Parathyroid adenoma (tissue), 2 donors: ENCODE results near the gene INS.

Experiments
- H2AFZ ChIP-seq: fragments of 300-600 bp; sonication (generic); one replicate; pipeline ENCODE4 v1.7.0; 2017; ENCODE audit warnings: antibody characterized with exemption, mild to moderate bottlenecking
- H3K27ac ChIP-seq: fragments of 300-600 bp; sonication (generic); one replicate; pipeline ENCODE4 v1.7.0; 2017
- H3K27me3 ChIP-seq: fragments of 300-600 bp; sonication (generic); one replicate; pipeline ENCODE4 v1.7.0; 2017; ENCODE audit warnings: low read length; ENCODE audit not compliant: control insufficient read depth, insufficient read depth
- H3K36me3 ChIP-seq: fragments of 300-600 bp; sonication (generic); one replicate; pipeline ENCODE4 v1.7.0; 2017; ENCODE audit warnings: low read length; ENCODE audit not compliant: control insufficient read depth, insufficient read depth
- H3K4me1 ChIP-seq: fragments of 300-600 bp; sonication (generic); one replicate; pipeline ENCODE4 v1.7.0; 2017; ENCODE audit warnings: control low read depth
- H3K4me2 ChIP-seq: fragments of 300-600 bp; sonication (generic); one replicate; pipeline ENCODE4 v1.7.0; 2017; ENCODE audit warnings: low read length
- H3K4me3 ChIP-seq: fragments of 300-600 bp; sonication (generic); one replicate; pipeline ENCODE4 v1.7.0; 2017; ENCODE audit warnings: low read depth, low read length
- H3K79me2 ChIP-seq: fragments of 300-600 bp; sonication (generic); one replicate; pipeline ENCODE4 v1.7.0; 2017; ENCODE audit warnings: control low read depth
- H3K9ac ChIP-seq: fragments of 300-600 bp; sonication (generic); one replicate; pipeline ENCODE4 v1.7.0; 2017; ENCODE audit warnings: mild to moderate bottlenecking
- H3K9me3 ChIP-seq: fragments of 300-600 bp; sonication (generic); one replicate; pipeline ENCODE4 v1.7.0; 2017; ENCODE audit warnings: low read length; ENCODE audit not compliant: control insufficient read depth
- CTCF ChIP-seq: fragments of 300-600 bp; sonication (generic); IDR thresholded peaks from one replicate; pipeline ENCODE4 v1.7.0; 2017; ENCODE audit warnings: antibody characterized with exemption, mild to moderate bottlenecking
- donor health status: primary hyperparathyroidism.

Gene INS

GRCh38 chr11:2205214-2205720 lies 44.3 kb upstream of the INS start:
- Histone ChIP-seq H3K27me3 (no peaks in the 10 kb centered on the region), H3K27ac (no peak overlapping the region), H3K79me2 (no peaks in the 10 kb centered on the region), H2AFZ (no peak overlapping the region), H3K9ac (no peak overlapping the region), H3K9me3 (no peaks in the 10 kb centered on the region), H3K4me3 (no peak overlapping the region), H3K4me2 (no peak overlapping the region), H3K4me1 (no peaks in the 10 kb centered on the region), H3K36me3 (no peaks in the 10 kb centered on the region)
- no peak for TF ChIP-seq CTCF

GRCh38 chr11:2204361-2205213 lies 43.6 kb upstream of the INS start:
- Histone ChIP-seq H3K4me3 (no peak overlapping the region), H3K27me3 (no peaks in the 10 kb centered on the region), H3K4me1 (no peaks in the 10 kb centered on the region), H3K9ac (no peak overlapping the region), H3K4me2 (no peak overlapping the region), H3K9me3 (no peaks in the 10 kb centered on the region), H2AFZ (no peak overlapping the region), H3K79me2 (no peaks in the 10 kb centered on the region), H3K27ac (no peak overlapping the region), H3K36me3 (no peaks in the 10 kb centered on the region)
- TF ChIP-seq CTCF = no peak

- no peak for TF ChIP-seq CTCF
- Histone ChIP-seq H3K4me2 (no peak overlapping the region), H3K27ac (no peak overlapping the region), H3K4me1 (no peaks in the 10 kb centered on the region), H3K27me3 (no peaks in the 10 kb centered on the region), H3K4me3 (no peak overlapping the region), H2AFZ (no peak overlapping the region), H3K36me3 (no peaks in the 10 kb centered on the region), H3K9ac (no peak overlapping the region), H3K9me3 (no peaks in the 10 kb centered on the region), H3K79me2 (no peaks in the 10 kb centered on the region)
Measured at GRCh38 chr11:2203440-2204259, 42.6 kb upstream of the INS start.

GRCh38 chr11:2202900-2203439 lies 42.0 kb upstream of the INS start:
- no peaks in the 10 kb centered on the region for H3K79me2 ChIP-seq
- no peak overlapping the region for H2AFZ ChIP-seq
- H3K4me2 ChIP-seq = no peak overlapping the region
- no peaks in the 10 kb centered on the region for H3K9me3 ChIP-seq
- H3K27ac ChIP-seq = no peak overlapping the region
- H3K4me1 ChIP-seq = no peaks in the 10 kb centered on the region
- no peak overlapping the region for H3K4me3 ChIP-seq
- no peak overlapping the region for H3K9ac ChIP-seq
- H3K27me3 ChIP-seq = no peaks in the 10 kb centered on the region
- no peak for TF ChIP-seq CTCF
- H3K36me3 ChIP-seq = no peaks in the 10 kb centered on the region
